HG03378 (cell line): Measurements from ENCODE around the gene KNSTRN.
A peak's percentile ranks its signal among the peaks of the same experiment; 100 is the strongest.

Experiments used
- ATAC-seq: cut with Tn5 transposase; IDR thresholded peaks from one replicate; pipeline ENCODE4 v1.9.1; 2021; ENCODE audit warnings: mild to moderate bottlenecking, moderate library complexity; ENCODE audit not compliant: unreplicated experiment

The KNSTRN gene

GRCh38 chr15:40392986-40393948 lies 10.7 kb downstream of the KNSTRN start:
- no peak for ATAC-seq

DNA sequence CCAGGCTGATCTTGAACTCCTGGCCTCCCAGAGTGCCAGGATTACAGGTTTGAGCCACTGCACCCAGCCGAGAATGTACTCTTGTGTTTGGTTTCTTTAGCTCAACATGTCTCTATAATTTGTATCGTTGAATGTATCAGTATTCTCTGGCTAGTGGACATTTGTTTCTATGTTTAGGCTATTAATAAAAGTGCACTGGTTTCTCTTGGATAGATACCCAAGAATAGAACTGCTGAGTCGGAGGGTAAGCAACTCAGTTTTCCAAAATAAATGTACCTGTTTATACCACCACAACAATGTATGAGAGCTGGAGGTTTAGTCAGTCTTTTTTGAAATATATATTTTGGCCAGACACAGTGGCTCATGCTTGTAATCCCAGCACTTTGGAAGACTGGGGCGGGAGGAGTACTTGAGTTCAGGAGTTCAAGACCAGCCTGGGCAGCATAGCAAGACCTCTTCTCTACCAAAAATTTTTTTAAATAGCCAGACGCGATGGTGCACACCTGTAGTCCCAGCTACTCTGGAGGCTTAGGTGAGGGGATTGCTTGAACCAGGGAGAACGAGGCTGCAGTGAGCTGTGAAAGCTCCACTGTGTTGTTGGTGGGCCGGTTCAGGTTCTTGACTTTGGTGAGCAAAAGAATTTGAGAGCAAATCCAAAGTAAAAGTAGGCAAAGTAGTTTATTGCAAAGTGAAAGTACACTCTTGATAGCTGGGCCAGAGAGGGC lies 15.3 kb downstream of the KNSTRN start:
- ATAC-seq = no peak

DNA sequence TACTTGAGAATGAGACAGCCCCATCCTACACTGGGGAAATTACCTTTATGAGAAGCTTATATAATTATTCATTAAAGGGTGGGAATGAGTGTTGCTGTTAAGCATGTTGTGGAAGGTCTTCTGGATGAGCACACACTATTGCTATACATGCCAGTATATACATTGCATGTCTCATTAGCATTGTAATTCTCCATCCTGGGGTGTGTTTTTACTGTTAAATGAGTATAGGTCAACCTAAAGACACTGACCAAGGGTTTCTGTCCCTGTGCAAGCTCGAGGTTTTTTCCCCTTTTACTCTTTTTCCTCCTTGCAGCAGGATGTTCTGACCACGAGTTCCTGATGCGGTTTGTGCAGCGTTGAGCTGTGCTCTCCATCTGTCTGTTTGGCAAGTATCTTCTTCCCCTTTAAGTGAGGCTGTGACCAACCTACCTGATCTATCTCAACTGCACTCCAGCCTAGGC lies 15.9 kb downstream of the KNSTRN start:
- ATAC-seq = peak; percentile 70

DNA sequence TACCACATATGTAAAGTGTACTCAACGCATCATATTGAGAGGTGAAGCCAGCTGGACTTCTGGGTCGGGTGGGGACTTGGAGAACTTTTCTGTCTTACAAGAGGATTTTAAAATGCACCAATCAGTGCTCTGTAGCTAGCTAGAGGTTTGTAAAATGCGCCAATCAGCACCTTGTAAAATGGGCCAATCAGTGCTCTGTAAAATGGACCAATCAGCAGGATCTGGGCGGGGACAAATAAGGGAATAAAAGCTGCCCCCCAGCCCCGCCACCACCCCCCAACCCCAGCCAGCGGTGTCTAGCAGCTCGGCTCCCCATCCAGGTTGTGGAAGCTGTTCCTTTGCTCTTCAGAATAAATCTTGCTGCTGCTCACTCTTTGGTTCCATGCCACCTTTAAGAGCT lies 16.8 kb downstream of the KNSTRN start:
- no peak for ATAC-seq

DNA sequence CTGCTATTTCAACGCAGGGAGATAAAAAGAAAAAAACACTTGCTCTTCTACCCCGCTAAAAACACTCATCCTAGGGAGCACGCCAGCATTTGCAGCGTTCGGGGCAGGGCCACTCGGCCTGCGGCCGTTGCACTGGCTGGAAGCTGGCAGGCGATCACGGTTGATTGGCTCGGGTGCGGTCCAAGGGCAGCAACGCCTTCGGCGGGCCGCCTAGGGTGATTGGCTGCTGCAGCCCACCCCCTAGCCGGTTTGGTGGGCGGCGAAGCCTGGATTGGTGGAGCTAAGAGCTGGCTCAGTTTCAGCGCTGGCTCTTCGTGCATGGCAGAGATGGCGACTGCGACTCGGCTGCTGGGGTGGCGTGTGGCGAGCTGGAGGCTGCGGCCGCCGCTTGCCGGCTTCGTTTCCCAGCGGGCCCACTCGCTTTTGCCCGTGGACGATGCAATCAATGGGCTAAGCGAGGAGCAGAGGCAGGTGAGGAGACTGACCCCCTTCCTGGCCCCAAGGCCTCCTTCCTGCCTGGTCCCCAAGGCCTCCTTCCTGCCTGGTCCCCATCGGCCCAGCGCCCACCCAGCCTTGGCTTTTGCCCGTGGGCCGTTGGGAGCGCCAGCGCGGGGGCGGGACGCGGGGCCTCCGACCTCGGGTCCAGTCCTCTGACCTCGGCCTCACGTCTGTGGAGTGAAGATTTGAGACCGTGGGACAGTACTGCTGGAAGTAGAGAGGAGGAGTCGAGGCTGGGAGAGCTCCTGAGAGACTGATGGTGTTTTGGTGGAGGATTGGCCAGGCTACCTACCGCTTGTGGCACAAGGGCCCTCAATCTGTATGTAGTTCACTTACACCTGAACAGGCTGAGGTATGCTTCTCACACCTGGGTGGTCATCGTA lies 23.2 kb downstream of the KNSTRN start, which contains the start of gene IVD:
Gene IVD (plus strand): TSS at position 295 of the 881 bp plus-strand sequence. CDS start 33 bp downstream, at position 328.
- ATAC-seq = peak; percentile 79

GRCh38 chr15:40407330-40407990 lies 24.9 kb downstream of the KNSTRN start:
- ATAC-seq = peak; percentile 61

- ATAC-seq = no peak
Observed at GRCh38 chr15:40409366-40409765, 26.8 kb downstream of the KNSTRN start.

DNA sequence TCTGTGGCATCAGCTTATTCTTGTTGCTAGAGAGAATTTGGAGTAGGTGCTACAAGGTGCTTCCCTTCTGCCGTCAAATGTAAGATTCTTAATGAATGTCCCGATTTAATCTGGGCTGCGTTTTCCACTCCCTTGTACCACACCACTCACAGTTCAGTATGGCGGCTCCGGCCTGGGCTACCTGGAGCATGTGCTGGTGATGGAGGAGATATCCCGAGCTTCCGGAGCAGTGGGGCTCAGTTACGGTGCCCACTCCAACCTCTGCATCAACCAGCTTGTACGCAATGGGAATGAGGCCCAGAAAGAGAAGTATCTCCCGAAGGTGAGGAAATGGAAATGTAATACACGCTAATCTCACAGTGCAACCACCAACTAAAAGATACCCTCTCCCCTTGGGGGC lies 28.0 kb downstream of the KNSTRN start:
- no peak for ATAC-seq

DNA sequence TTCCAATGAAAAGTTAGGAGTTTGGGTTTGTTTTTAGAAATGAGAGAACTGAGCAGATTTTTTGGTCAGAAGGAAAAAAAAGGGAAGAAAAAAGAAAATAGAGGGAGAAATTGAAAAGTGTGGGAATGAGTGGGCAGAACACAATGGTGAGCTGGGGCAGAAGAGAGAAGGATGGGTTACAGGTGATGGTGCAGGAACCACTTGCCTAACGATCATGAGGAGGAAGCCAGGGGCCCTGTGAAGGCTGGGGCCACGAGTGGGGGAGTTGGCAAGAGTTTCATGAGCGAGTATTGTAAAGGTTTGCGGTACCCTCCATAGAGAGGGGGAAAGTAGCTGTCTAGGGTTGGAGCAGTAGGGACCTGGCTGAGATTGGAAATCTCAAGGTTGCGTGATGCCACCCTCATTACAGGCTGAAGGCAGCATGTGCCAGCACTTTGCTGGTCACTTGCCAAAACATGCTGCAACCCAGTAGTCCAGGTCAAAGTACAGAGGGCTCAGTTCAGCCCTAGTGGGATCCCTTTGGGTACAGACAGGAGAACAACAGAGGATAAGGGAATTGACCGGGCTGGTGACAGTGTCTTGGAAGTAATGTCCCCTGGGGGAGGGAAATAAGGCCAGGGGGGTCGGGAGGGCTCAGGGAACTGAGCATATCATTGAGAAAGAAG lies 29.7 kb downstream of the KNSTRN start:
- no peak for ATAC-seq

DNA sequence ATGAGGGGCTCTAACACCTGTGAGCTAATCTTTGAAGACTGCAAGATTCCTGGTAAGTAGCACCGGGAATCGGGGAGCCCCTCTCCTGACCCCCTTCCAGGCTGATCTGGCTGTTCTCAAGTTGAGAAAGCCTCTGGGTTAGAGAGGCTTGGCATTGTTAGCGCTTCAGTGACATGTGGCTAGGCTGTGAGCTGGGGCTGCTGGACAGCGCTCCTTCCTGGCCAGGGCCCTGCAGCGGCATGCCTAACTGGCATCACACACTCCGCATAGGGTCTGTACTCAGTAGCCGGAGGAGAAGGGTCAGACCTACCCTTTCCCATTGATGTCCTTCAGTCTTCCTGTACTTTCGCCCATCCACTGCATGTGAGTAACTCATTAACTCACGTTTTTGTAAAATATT lies 30.5 kb downstream of the KNSTRN start:
- no peak for ATAC-seq

GRCh38 chr15:40414816-40415215 lies 32.3 kb downstream of the KNSTRN start:
- no peak for ATAC-seq

DNA sequence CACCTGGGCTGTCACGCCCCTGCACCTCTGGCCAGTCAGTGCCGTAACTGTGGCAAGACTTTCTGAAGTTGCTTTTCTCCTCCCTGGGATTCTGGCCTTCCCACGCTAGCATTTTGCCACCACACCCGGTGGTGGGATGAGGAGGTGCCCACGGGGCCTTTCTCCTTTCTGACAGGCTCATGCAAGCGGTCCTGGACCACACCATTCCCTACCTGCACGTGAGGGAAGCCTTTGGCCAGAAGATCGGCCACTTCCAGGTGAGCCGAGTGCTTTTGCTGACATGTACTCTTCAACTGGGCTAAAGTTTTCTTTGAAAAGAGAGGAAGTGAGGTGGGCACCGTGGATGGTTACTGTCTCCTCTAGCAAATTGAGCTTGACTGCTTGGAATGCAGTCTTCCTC lies 32.7 kb downstream of the KNSTRN start:
- no peak for ATAC-seq

DNA sequence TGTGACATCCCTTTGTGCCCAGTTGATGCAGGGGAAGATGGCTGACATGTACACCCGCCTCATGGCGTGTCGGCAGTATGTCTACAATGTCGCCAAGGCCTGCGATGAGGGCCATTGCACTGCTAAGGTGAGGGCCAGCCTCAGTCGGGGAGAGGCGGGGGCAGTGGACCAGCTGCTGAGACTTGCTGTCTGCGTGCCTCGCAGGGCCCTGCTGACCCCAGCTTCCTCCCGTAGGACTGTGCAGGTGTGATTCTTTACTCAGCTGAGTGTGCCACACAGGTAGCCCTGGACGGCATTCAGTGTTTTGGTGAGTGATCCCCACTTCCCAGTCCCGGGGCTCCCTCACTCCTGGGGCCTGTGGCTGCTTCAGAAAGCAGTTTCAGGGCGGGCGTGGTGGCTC lies 33.5 kb downstream of the KNSTRN start:
- no peak for ATAC-seq

DNA sequence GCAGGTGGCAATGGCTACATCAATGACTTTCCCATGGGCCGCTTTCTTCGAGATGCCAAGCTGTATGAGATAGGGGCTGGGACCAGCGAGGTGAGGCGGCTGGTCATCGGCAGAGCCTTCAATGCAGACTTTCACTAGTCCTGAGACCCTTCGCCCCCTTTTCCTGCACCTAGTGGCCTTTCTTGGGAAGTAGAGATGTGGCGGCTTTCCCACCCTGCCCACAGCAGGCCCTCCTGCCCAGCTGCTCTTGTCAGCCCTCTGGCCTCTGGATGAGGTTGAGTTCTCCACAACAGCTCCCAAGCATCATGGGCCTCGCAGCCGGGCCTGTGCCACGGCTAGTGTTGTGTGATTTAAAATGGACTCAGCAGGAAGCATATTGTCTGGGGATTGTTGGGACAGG lies 35.6 kb downstream of the KNSTRN start:
- ATAC-seq = no peak

- no peak for ATAC-seq
Observed at GRCh38 chr15:40420071-40420713, 37.7 kb downstream of the KNSTRN start.

DNA sequence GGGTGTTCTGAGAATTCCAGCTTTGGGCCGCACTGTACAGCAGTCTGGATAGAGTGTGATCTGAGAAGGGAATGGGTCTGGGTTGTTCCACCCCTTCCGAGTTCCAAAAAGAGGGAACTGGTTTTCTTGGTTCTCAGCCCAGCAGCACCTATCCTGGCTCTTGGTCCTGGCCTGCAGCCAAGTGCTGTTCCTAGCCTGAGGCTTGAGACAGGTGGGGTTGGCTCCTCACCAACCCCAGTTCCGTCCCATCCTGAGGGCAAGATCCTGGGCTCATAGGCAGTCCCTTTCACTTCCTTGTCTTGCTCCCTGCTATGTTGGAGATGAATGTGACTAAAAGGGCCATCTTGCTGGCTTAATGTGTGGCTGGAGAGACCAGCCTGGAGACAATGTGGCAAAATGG lies 38.3 kb downstream of the KNSTRN start:
- no peak for ATAC-seq

- no peak for ATAC-seq
Observed at GRCh38 chr15:40421246-40422157, 39.0 kb downstream of the KNSTRN start.

DNA sequence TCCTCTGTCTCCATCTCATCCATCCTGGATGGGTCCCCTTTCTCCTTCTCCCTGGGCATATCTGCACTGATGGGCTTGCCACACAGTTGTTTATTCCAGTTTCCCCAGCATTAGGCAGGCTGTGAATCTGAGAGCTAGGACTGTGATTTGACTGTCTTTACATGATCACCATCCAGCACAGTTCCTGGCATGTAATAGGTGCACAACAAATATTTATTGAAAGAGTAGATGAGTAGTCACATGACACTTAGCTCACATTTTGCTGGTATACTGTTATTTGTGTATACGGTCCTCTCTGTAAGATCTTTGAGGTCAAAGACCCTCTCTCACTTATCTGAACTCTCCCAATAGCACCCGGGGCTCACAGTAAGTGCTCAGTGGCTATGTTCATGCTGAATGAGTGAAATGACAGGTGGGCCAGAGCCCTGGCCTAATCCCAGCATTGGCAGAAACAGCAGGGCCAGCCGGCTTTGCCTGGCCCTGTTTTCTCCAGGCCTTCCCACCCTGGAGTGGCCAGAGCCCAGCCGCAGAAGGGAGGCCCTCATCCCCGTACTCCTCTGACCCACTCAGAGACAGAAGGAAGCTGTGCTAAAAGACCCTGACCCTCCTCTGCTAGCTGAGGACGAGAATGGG lies 42.1 kb downstream of the KNSTRN start:
- no peak for ATAC-seq
